ENCODE results near the gene CCDC146.

The CCDC146 gene

GRCh38 chr7:77181015-77181595, 58.7 kb downstream of the CCDC146 start:
- TF ChIP-seq CTCF (IDR thresholded peaks at IDR 0.05; ENCODE audit: low read depth, low read length) = no peak
- in situ Hi-C loops (cut with HindIII; ENCODE audit: low sequenced_read_pairs) = no loop called here
- H3K4me3 ChIP-seq (ENCODE audit: low read depth, low read length) = no peak overlapping the region
- no peak for DNase-seq (ENCODE audit: low read depth, low spot score)

- in situ Hi-C loops (cut with HindIII; ENCODE audit: low sequenced_read_pairs) = no loop called here
- TF ChIP-seq CTCF (IDR thresholded peaks at IDR 0.05; ENCODE audit: low read depth, low read length) = no peak
- no peak overlapping the region for H3K4me3 ChIP-seq (ENCODE audit: low read depth, low read length)
- DNase-seq (ENCODE audit: low read depth, low spot score) = no peak
These were observed 59.3 kb downstream of the CCDC146 start for GRCh38 chr7:77181734-77182133.

- TF ChIP-seq CTCF (IDR thresholded peaks at IDR 0.05; ENCODE audit: low read depth, low read length) = no peak
- DNase-seq (ENCODE audit: low read depth, low spot score) = no peak
- no peak overlapping the region for H3K4me3 ChIP-seq (ENCODE audit: low read depth, low read length)
- in situ Hi-C loops (cut with HindIII; ENCODE audit: low sequenced_read_pairs) = no loop called here
These were observed 59.8 kb downstream of the CCDC146 start for GRCh38 chr7:77182261-77182660.

GRCh38 chr7:77184463-77184862, 62.0 kb downstream of the CCDC146 start:
- no peak for TF ChIP-seq CTCF (IDR thresholded peaks at IDR 0.05; ENCODE audit: low read depth, low read length)
- in situ Hi-C loops (cut with HindIII; ENCODE audit: low sequenced_read_pairs) = no loop called here

GRCh38 chr7:77184990-77185389, 62.6 kb downstream of the CCDC146 start:
- in situ Hi-C loops (cut with HindIII; ENCODE audit: low sequenced_read_pairs) = no loop called here
- no peak for DNase-seq (ENCODE audit: low read depth, low spot score)
- TF ChIP-seq CTCF (IDR thresholded peaks at IDR 0.05; ENCODE audit: low read depth, low read length) = no peak
- H3K4me3 ChIP-seq (ENCODE audit: low read depth, low read length) = no peak overlapping the region

More at GRCh38 chr7:77184463-77184862, 62.0 kb downstream of the CCDC146 start:
- no peak overlapping the region for H3K4me3 ChIP-seq (ENCODE audit: low read depth, low read length)
- DNase-seq (ENCODE audit: low read depth, low spot score) = no peak

GRCh38 chr7:77185866-77186265, 63.5 kb downstream of the CCDC146 start:
- no peak for DNase-seq (ENCODE audit: low read depth, low spot score)
- H3K4me3 ChIP-seq (ENCODE audit: low read depth, low read length) = no peak overlapping the region
- no peak for TF ChIP-seq CTCF (IDR thresholded peaks at IDR 0.05; ENCODE audit: low read depth, low read length)
- in situ Hi-C loops (cut with HindIII; ENCODE audit: low sequenced_read_pairs) = no loop called here
